ENCODE measurements around the gene B3GNT2. TPM values are rescaled to one million over a fixed set of nuclear protein-coding genes. Genes with fewer than 3 reads are reported as not detected.

B3GNT2 gene
- total and polyA plus RNA-seq, 9 of the 15 experiments (the other 6 are each of a cell fraction or from before 2014, with no cell fraction given): 6.0 to 38.9 (median 25.0) TPM

- Histone ChIP-seq H3K4me1 (replicated peaks in 1 of 2; ENCODE audit: control insufficient read depth in 2 of 2, insufficient read depth in 2 of 2, low read length in 2 of 2) (no peaks in the 10 kb centered on the region), H3K36me3 (ENCODE audit: control insufficient read depth, insufficient read depth, low read length) (no peaks in the 10 kb centered on the region), H4K20me1 (replicated peaks; ENCODE audit: control insufficient read depth, insufficient read depth, low read length) (no peaks in the 10 kb centered on the region), H3K9ac (ENCODE audit: insufficient read depth in 1 of 2, low read depth in 2 of 2, low read length in 2 of 2) (no peak overlapping the region), H3K9me3 (replicated peaks; ENCODE audit: control insufficient read depth, insufficient read depth, low read depth, low read length) (no peaks in the 10 kb centered on the region), H3K79me2 (ENCODE audit: control insufficient read depth, insufficient read depth, low read length) (no peaks in the 10 kb centered on the region), H3K9me1 (ENCODE audit: control insufficient read depth, insufficient read depth, low read length) (no peaks in the 10 kb centered on the region), H3K4me2 (ENCODE audit: insufficient read depth, low read length) (no peak overlapping the region), H2AFZ (ENCODE audit: low read depth, low read length) (no peak overlapping the region), H3K27me3 (ENCODE audit: control insufficient read depth in 2 of 2, insufficient read depth in 2 of 2, low read length in 2 of 2) (no peaks in the 10 kb centered on the region), H3K27ac (ENCODE audit: extremely low read depth, low read depth, low read length) (no peak overlapping the region), H3K4me3 (no peak overlapping the region)
- in situ Hi-C loops (cut with MboI) (no loop called here), intact Hi-C loops (cut with micrococcal nuclease) (no loop called here)
- ATAC-seq: no peak
- no TSS peak for BruUV-seq (replicated peaks)
- POLR2A ChIA-PET: interaction anchor here (0.8 kb wide), 1 partner anchor 160 kb away, joined by 3 read pairs; no protein-coding TSS in a partner anchor
- 93% methylated on average over 9 of the region's 9 CpGs for WGBS (ENCODE audit: insufficient coverage, low coverage, missing lambda C conversion rate)
- no peak for FAIRE-seq
- TF ChIP-seq POLR2G (IDR thresholded peaks at IDR 0.05; ENCODE audit: low read depth, low read length): no peak
- no peak for TF ChIP-seq BDP1 (IDR thresholded peaks at IDR 0.05; ENCODE audit: insufficient read depth, insufficient read length)
- TF ChIP-seq MYBL2 (IDR thresholded peaks at IDR 0.05; ENCODE audit: low read depth): no peak
- no peak for TF ChIP-seq MYBL2 (CRISPR knock-in tag; IDR thresholded peaks at IDR 0.05; ENCODE audit: borderline replicate concordance)
- TF ChIP-seq IFI16 (CRISPR knock-in tag; IDR thresholded peaks at IDR 0.05): no peak
- TF ChIP-seq ZNF232 (CRISPR knock-in tag; IDR thresholded peaks at IDR 0.05): no peak
- TF ChIP-seq CBFB (CRISPR knock-in tag; IDR thresholded peaks at IDR 0.05): no peak
- TF ChIP-seq TAF15 (IDR thresholded peaks at IDR 0.05; ENCODE audit: low read depth, low read length): no peak
- TF ChIP-seq ETV5 (CRISPR knock-in tag; IDR thresholded peaks at IDR 0.05; ENCODE audit: low read depth): no peak
- no peak for TF ChIP-seq NBN (IDR thresholded peaks at IDR 0.05; ENCODE audit: low read depth)
- no peak for TF ChIP-seq NFATC3 (IDR thresholded peaks at IDR 0.05)
- CTCF ChIA-PET (ENCODE audit: low intra/inter-chr PET ratio): no interaction called here
- DNase-seq (ENCODE audit: extremely low read depth in 1 of 4, low spot score in 3 of 4): no peak
These were observed 44.6 kb downstream of the B3GNT2 start for GRCh38 chr2:62240546-62240945.

Measured in K562 (cell line).